B cell (primary cell): Measurements from ENCODE around the gene MEIOB.

ENCODE experiments used
- CTCF ChIP-seq: fragments of 200-600 bp; IDR thresholded peaks from one replicate; pipeline ENCODE4 v1.8.0; 2022; ENCODE audit warnings: antibody characterized with exemption, mild to moderate bottlenecking
- EZH2 ChIP-seq: IDR thresholded peaks from 2 replicates; pipeline ENCODE4 v1.6.1; 2012; ENCODE audit warnings: borderline replicate concordance, low read depth, mild to moderate bottlenecking, moderate library complexity, low read length; ENCODE audit not compliant: insufficient read depth, poor library complexity, severe bottlenecking

- TF ChIP-seq CTCF (no peak), EZH2 (no peak)
These were observed 10.2 kb downstream of the MEIOB start for GRCh38 chr16:1861730-1862129.
